Measurements from ENCODE around the gene C13orf42.

DNA sequence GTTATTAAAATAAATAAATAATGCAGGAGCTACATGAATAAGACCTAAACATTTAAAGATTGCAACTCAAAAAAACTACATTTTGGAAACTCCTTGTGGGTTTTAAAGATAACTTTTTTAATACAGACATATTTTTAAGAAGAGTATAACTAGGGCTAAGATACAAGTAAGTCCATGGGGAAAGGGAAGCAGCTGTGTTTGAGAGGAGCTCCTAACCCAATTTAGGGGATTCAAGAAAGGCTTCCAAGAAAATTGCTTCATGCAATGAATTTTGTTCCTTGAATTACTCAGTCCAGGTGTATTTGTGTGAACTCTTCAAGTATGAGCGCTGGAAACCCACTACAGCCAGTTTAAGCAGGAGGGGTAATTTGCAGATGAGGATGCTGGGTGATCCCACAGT lies 44.1 kb upstream of the C13orf42 start:
- TF ChIP-seq ZZZ3 (IDR thresholded peaks at IDR 0.05; ENCODE audit: control insufficient read depth, insufficient read length, low read depth) (no peak), KDM1A (IDR thresholded peaks at IDR 0.05; ENCODE audit: borderline replicate concordance) (no peak), MYC (IDR thresholded peaks at IDR 0.05; ENCODE audit: insufficient read depth, insufficient read length, insufficient replicate concordance, low read length, severe bottlenecking) (no peak), NR2C2 (IDR thresholded peaks at IDR 0.05; ENCODE audit: borderline replicate concordance, control insufficient read depth, insufficient read length, low read depth) (no peak), SREBF2 (IDR thresholded peaks at IDR 0.05; ENCODE audit: low read length) (no peak)

Measured in GM12878 (cell line).